GM23338 (cell line): ENCODE measurements around the gene DSCAML1. TPM values are rescaled to one million over a fixed set of nuclear protein-coding genes. Genes with fewer than 3 reads are reported as not detected.

Experiments
- ATAC-seq: fragments of 200-7000 bp; cut with Tn5 transposase; 3 replicates; pipeline ENCODE4 v1.9.1; 2020
- DNase-seq: peaks from one replicate; pipeline ENCODE4 v3.0.0-alpha.2; 2015; ENCODE audit warnings: low spot score
- H2AFZ ChIP-seq: fragments of 200-600 bp; sonication (generic); 2 replicates; pipeline ENCODE4 v1.8.0; 2016; ENCODE audit warnings: antibody characterized with exemption, mild to moderate bottlenecking, moderate library complexity
- H3F3A ChIP-seq: fragments of 200-600 bp; sonication (generic); replicated peaks from 2 replicates; pipeline ENCODE4 v1.8.0; 2017; ENCODE audit warnings: antibody characterized with exemption, mixed run types, low read depth
- H3K27ac ChIP-seq: fragments of 200-600 bp; sonication (generic); 2 replicates; pipeline ENCODE4 v1.6.1; 2016; ENCODE audit warnings: low read depth
- H3K27me3 ChIP-seq: fragments of 200-600 bp; sonication (generic); 2 replicates; pipeline ENCODE4 v1.8.0; 2016; ENCODE audit warnings: mild to moderate bottlenecking, mixed run types, moderate library complexity; ENCODE audit not compliant: insufficient read depth
- H3K36me3 ChIP-seq: fragments of 200-600 bp; sonication (generic); 2 replicates; pipeline ENCODE4 v1.8.0; 2016; ENCODE audit warnings: mild to moderate bottlenecking; ENCODE audit not compliant: insufficient read depth
- H3K4me1 ChIP-seq: fragments of 200-600 bp; sonication (generic); 2 replicates; pipeline ENCODE4 v1.8.0; 2016; ENCODE audit warnings: mild to moderate bottlenecking, moderate library complexity; ENCODE audit not compliant: insufficient read depth
- H3K4me2 ChIP-seq: fragments of 200-600 bp; sonication (generic); 2 replicates; pipeline ENCODE4 v1.7.1; 2017; ENCODE audit warnings: mixed run types
- H3K4me3 ChIP-seq: fragments of 200-600 bp; sonication (generic); 2 replicates; pipeline ENCODE4 v1.6.1; 2016; ENCODE audit warnings: mixed run types
- H3K79me2 ChIP-seq: fragments of 200-600 bp; sonication (generic); replicated peaks from 2 replicates; pipeline ENCODE4 v1.8.0; 2017; ENCODE audit warnings: mild to moderate bottlenecking; ENCODE audit not compliant: insufficient read depth
- H3K9me2 ChIP-seq: fragments of 200-600 bp; sonication (generic); 2 replicates; pipeline ENCODE4 v1.8.0; 2017; ENCODE audit not compliant: insufficient read depth
- H4K20me1 ChIP-seq: fragments of 200-600 bp; sonication (generic); replicated peaks from 2 replicates; pipeline ENCODE4 v1.8.0; 2017; ENCODE audit warnings: mild to moderate bottlenecking; ENCODE audit not compliant: insufficient read depth
- H3K27ac Mint-ChIP-seq: 2 replicates; pipeline ENCODE4 v1.8.0; 2020; ENCODE audit warnings: inconsistent platforms, mild to moderate bottlenecking, moderate library complexity, mixed read lengths
- H3K27me3 Mint-ChIP-seq: 3 replicates; pipeline ENCODE4 v1.8.0; 2022; ENCODE audit warnings: low read depth, mild to moderate bottlenecking, moderate library complexity, mixed read lengths, inconsistent platforms; ENCODE audit not compliant: insufficient read depth, poor library complexity
- H3K36me3 Mint-ChIP-seq: 3 replicates; pipeline ENCODE4 v1.8.0; 2021; ENCODE audit warnings: low read depth, mild to moderate bottlenecking, inconsistent platforms, moderate library complexity, mixed read lengths
- H3K4me1 Mint-ChIP-seq: 3 replicates; pipeline ENCODE4 v1.8.0; 2020; ENCODE audit warnings: mild to moderate bottlenecking, inconsistent platforms, mixed read lengths
- H3K4me3 Mint-ChIP-seq: 3 replicates; pipeline ENCODE4 v1.8.0; 2021; ENCODE audit warnings: moderate library complexity, mild to moderate bottlenecking, inconsistent platforms, mixed read lengths
- H3K9me3 Mint-ChIP-seq: 3 replicates; pipeline ENCODE4 v1.8.0; 2020; ENCODE audit warnings: moderate library complexity, mild to moderate bottlenecking, inconsistent platforms, mixed read lengths
- EZH2 ChIP-seq: fragments of 200-600 bp; sonication (generic); IDR thresholded peaks from one replicate; pipeline ENCODE4 v1.8.0; 2017; ENCODE audit warnings: antibody characterized with exemption, mild to moderate bottlenecking, low read depth; ENCODE audit not compliant: unreplicated experiment
- REST ChIP-seq: IDR thresholded peaks from one replicate; pipeline ENCODE4 v1.6.1; 2018; ENCODE audit warnings: antibody characterized with exemption; ENCODE audit not compliant: unreplicated experiment
- polyA plus RNA-seq: library from polyadenylated mRNA; unstranded; fragments of >200 nt; fragmentation: Nextera tagmentation; extraction: Ambion mirVana; gene quantifications from 2 replicates; pipeline ENCODE4 v1.2.1, GENCODE V29; 2016
- total RNA-seq: library from RNA; depleted of rRNA; stranded (reverse); fragments of >200 nt; shearing (Covaris generic); gene quantifications from 2 replicates; pipeline ENCODE4 v1.2.3, GENCODE V29; 2014
- TF ChIP-seq, protein P1 (sequence below): fragments of 250-450 bp; sonication (Bioruptor Pico); IDR thresholded peaks from 2 replicates; pipeline ENCODE4 v1.5.0; 2020; ENCODE audit warnings: mild to moderate bottlenecking, moderate library complexity

DSCAML1 gene
- total and polyA plus RNA-seq, 2 experiments from 2014 or later: 0.17 TPM; not detected in 1

- Histone ChIP-seq H4K20me1 (no peaks in the 10 kb centered on the region), H3F3A (no peaks in the 10 kb centered on the region), H2AFZ (no peak overlapping the region), H3K27me3 (no peaks in the 10 kb centered on the region), H3K4me1 (peaks cover 18% of the 10 kb centered on the region), H3K4me2 (no peak overlapping the region), H3K27ac (no peak overlapping the region), H3K9me2 (no peaks in the 10 kb centered on the region), H3K36me3 (no peaks in the 10 kb centered on the region), H3K79me2 (no peaks in the 10 kb centered on the region), H3K4me3 (no peak overlapping the region)
- Mint-ChIP-seq H3K4me1 (peaks cover 38% of the 10 kb centered on the region), H3K36me3 (no peaks in the 10 kb centered on the region), H3K27me3 (peaks cover 12% of the 10 kb centered on the region), H3K4me3 (no peak overlapping the region), H3K9me3 (no peaks in the 10 kb centered on the region), H3K27ac (no peak overlapping the region)
- TF ChIP-seq EZH2: no peak
- TF ChIP-seq REST: no peak
- TF ChIP-seq, protein P1, sequence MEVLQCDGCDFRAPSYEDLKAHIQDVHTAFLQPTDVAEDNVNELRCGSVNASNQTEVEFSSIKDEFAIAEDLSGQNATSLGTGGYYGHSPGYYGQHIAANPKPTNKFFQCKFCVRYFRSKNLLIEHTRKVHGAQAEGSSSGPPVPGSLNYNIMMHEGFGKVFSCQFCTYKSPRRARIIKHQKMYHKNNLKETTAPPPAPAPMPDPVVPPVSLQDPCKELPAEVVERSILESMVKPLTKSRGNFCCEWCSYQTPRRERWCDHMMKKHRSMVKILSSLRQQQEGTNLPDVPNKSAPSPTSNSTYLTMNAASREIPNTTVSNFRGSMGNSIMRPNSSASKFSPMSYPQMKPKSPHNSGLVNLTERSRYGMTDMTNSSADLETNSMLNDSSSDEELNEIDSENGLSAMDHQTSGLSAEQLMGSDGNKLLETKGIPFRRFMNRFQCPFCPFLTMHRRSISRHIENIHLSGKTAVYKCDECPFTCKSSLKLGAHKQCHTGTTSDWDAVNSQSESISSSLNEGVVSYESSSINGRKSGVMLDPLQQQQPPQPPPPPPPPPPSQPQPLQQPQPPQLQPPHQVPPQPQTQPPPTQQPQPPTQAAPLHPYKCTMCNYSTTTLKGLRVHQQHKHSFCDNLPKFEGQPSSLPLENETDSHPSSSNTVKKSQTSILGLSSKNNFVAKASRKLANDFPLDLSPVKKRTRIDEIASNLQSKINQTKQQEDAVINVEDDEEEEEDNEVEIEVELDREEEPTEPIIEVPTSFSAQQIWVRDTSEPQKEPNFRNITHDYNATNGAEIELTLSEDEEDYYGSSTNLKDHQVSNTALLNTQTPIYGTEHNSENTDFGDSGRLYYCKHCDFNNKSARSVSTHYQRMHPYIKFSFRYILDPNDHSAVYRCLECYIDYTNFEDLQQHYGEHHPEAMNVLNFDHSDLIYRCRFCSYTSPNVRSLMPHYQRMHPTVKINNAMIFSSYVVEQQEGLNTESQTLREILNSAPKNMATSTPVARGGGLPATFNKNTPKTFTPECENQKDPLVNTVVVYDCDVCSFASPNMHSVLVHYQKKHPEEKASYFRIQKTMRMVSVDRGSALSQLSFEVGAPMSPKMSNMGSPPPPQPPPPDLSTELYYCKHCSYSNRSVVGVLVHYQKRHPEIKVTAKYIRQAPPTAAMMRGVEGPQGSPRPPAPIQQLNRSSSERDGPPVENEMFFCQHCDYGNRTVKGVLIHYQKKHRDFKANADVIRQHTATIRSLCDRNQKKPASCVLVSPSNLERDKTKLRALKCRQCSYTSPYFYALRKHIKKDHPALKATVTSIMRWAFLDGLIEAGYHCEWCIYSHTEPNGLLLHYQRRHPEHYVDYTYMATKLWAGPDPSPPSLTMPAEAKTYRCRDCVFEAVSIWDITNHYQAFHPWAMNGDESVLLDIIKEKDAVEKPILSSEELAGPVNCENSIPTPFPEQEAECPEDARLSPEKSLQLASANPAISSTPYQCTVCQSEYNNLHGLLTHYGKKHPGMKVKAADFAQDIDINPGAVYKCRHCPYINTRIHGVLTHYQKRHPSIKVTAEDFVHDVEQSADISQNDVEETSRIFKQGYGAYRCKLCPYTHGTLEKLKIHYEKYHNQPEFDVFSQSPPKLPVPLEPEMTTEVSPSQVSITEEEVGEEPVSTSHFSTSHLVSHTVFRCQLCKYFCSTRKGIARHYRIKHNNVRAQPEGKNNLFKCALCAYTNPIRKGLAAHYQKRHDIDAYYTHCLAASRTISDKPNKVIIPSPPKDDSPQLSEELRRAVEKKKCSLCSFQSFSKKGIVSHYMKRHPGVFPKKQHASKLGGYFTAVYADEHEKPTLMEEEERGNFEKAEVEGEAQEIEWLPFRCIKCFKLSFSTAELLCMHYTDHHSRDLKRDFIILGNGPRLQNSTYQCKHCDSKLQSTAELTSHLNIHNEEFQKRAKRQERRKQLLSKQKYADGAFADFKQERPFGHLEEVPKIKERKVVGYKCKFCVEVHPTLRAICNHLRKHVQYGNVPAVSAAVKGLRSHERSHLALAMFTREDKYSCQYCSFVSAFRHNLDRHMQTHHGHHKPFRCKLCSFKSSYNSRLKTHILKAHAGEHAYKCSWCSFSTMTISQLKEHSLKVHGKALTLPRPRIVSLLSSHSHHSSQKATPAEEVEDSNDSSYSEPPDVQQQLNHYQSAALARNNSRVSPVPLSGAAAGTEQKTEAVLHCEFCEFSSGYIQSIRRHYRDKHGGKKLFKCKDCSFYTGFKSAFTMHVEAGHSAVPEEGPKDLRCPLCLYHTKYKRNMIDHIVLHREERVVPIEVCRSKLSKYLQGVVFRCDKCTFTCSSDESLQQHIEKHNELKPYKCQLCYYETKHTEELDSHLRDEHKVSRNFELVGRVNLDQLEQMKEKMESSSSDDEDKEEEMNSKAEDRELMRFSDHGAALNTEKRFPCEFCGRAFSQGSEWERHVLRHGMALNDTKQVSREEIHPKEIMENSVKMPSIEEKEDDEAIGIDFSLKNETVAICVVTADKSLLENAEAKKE (CRISPR knock-in tag): no peak
- ATAC-seq: no peak
- no peak for DNase-seq
Measured at GRCh38 chr11:117486059-117486458, 311.0 kb downstream of the DSCAML1 start.
